H54 (cell line): Measurements from ENCODE around the gene NF2.

Source experiments
- DNase-seq: peaks from one replicate; pipeline ENCODE4 v3.0.0; 2011; ENCODE audit warnings: low spot score, mixed read lengths; ENCODE audit not compliant: insufficient read length
- FAIRE-seq: peaks from 3 replicates; lab custom pipeline; 2011; peaks lifted over from hg19 to GRCh38; lab: Jason Lieb, UNC
- POLR2A ChIP-seq: IDR thresholded peaks from 2 replicates; pipeline ENCODE4 v1.6.1; 2011; ENCODE audit warnings: low read depth, mild to moderate bottlenecking, low read length

NF2 gene

DNA sequence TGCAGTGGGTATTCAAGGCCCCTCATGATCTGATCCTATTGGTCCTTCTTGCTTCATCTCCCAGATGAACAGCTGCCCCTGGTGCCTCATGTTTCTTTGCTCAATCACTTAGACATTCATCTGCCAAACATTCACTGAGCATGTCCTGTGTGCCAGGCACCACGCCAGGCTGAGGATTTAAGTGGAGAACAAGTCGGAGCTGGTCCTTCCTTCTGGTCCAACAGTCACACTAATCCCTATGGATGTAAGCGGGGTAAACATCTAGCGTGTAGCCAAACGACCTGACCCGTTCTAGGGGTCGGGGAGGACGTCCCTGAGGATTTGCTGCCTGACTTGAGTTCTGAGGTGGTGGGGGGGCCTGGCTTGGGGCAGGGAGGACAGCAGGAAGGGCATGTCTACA lies 141.5 kb downstream of the NF2 start:
- DNase-seq (no peak), FAIRE-seq (no peak)
- no peak for TF ChIP-seq POLR2A

DNA sequence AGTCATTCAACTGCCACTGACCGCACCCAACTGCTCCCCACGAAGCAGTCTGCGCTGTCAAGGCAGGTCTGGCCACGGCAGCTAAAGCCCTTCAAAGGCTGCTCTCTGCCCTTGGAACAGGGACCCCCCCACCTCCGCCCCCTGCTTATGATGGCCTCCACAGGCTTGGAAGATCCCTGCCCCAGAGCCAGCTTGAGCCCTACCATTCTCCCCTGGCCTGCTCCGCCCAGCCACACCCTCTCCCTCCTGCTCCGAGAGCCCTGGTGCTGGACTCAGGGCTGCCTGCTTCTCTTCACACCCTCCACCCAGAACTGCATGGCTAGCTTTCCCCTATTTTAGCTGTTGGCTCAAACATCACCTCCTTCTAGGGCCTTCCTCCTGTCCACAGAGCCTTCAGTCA lies 144.4 kb downstream of the NF2 start:
- DNase-seq (no peak), FAIRE-seq (no peak)
- no peak for TF ChIP-seq POLR2A
